Measurements from ENCODE around the gene CLIC3.

The CLIC3 gene

DNA sequence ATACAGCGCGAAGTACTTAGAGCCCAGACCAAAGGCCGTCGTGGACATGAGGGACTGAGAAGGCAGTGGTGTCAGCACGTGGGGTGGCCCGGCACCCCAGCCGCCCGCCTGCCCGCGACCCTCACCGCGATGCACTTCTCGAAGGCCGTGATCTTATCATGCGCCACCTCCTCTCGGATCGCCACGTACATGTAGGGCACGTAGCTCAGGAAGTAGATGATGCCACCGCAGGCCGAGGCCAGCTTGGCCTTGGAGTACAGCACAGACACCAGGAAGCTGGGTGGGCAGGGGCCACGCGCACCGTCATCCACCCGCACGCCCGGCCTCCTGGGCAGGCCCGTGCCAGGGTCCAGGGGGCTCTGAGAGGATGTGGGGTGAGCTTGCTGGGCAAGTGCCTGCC lies 20.7 kb upstream of the CLIC3 start:
- Histone ChIP-seq H3K4me2 (no peak overlapping the region), H3K9me3 (replicated peaks in 1 of 11) (no peaks in the 10 kb centered on the region), H3K27me3 (no peaks in the 10 kb centered on the region), H3K36me3 (peaks cover 42 to 89% (median 69%) of the 10 kb centered on the region in 11 experiments), H3K4me1 (peaks cover 0 to 14% (median 6%) of the 10 kb centered on the region in 10 experiments; a peak in 8 of 20 replicates), H3K4me3 (no peak overlapping the region), H3K27ac (no peak overlapping the region), H4K20me1 (peaks cover 0 to 71% (median 7%) of the 10 kb centered on the region in 11 experiments; a peak in 10 of 22 replicates), H3K9ac (no peak overlapping the region)
- no peak for TF ChIP-seq Cebpa-rat (IDR thresholded peaks at IDR 0.05)

- H3K36me3 ChIP-seq, result peaks cover 42 to 87% (median 69%) of the 10 kb centered on the region in 11 experiments
- H3K4me3 ChIP-seq, result no peak overlapping the region
- peaks cover 0 to 68% (median 5%) of the 10 kb centered on the region in 11 experiments; a peak in 10 of 22 replicates for H4K20me1 ChIP-seq
- H3K4me2 ChIP-seq, result no peak overlapping the region
- no peak for TF ChIP-seq Cebpa-rat (IDR thresholded peaks at IDR 0.05)
- no peak overlapping the region for H3K9ac ChIP-seq
- H3K9me3 ChIP-seq (replicated peaks in 1 of 11), result no peaks in the 10 kb centered on the region
- H3K27me3 ChIP-seq, result no peaks in the 10 kb centered on the region
- peaks cover 0 to 14% (median 6%) of the 10 kb centered on the region in 10 experiments; a peak in 8 of 20 replicates for H3K4me1 ChIP-seq
- no peak overlapping the region for H3K27ac ChIP-seq
Observed at GRCh38 chr9:137016436-137016835, 20.1 kb upstream of the CLIC3 start.

- no peak overlapping the region for H3K4me3 ChIP-seq
- no peaks in the 10 kb centered on the region for H3K27me3 ChIP-seq
- no peak overlapping the region for H3K4me2 ChIP-seq
- H3K36me3 ChIP-seq, result peaks cover 42 to 87% (median 72%) of the 10 kb centered on the region in 11 experiments
- no peak for TF ChIP-seq Cebpa-rat (IDR thresholded peaks at IDR 0.05)
- no peaks in the 10 kb centered on the region for H3K9me3 ChIP-seq (replicated peaks in 1 of 11)
- H3K9ac ChIP-seq, result no peak overlapping the region
- H4K20me1 ChIP-seq, result peaks cover 0 to 63% (median under 1%) of the 10 kb centered on the region in 11 experiments; a peak in 8 of 22 replicates
- H3K4me1 ChIP-seq, result peaks cover 0 to 14% (median 6%) of the 10 kb centered on the region in 10 experiments; a peak in 8 of 20 replicates
- H3K27ac ChIP-seq, result no peak overlapping the region
Observed at GRCh38 chr9:137015976-137016375, 19.6 kb upstream of the CLIC3 start.

GRCh38 chr9:137015540-137015930 lies 19.2 kb upstream of the CLIC3 start:
- Histone ChIP-seq H3K9ac (no peak overlapping the region), H3K4me1 (peaks cover 0 to 12% (median 6%) of the 10 kb centered on the region in 10 experiments; a peak in 8 of 20 replicates), H4K20me1 (peaks cover 0 to 59% (median 0%) of the 10 kb centered on the region in 11 experiments; a peak in 1 of 22 replicates), H3K27ac (no peak overlapping the region), H3K4me3 (no peak overlapping the region), H3K36me3 (peaks cover 42 to 84% (median 68%) of the 10 kb centered on the region in 11 experiments), H3K4me2 (no peak overlapping the region), H3K9me3 (replicated peaks in 1 of 11) (no peaks in the 10 kb centered on the region), H3K27me3 (no peaks in the 10 kb centered on the region)
- TF ChIP-seq Cebpa-rat (IDR thresholded peaks at IDR 0.05), result no peak

DNA sequence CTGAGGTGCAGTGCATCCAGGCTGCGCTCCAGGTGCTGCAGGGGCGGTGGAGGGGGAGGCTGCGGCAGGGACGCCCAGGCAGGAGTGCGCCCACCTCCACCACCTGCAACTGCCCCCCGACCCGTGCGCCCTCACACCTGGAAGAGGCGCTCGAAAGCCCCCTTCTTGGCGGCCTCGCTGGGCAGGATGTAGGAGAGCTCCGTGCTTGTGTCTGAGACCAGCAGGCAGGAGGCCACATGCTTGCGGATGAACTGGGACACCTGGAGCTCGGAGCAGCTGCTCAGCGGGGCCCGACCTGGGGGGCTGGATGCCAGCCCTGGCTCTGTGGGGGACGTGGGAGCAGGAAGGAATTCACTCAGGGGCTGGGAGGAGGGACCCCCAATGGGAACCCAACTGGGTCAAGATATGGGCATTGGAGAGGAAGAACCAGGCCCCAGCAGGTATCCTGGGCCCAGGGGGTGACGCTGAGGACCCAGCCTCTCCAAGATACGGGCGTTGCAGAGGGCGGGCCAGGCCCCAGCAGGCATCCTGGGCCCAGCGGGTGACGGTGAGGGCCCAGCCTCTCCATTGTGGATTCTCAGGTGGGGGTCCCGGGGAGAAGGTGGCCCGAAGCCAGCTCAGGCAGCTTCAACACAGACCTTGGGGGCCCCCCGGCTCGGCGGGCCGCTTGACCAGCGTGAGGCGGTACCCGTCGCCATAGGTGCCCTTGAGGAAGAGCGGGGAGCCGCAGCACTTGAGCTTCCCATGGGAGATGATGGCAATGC lies 18.6 kb upstream of the CLIC3 start:
- no peak overlapping the region for H3K9ac ChIP-seq
- H3K4me3 ChIP-seq, result no peak overlapping the region
- no peaks in the 10 kb centered on the region for H3K9me3 ChIP-seq (replicated peaks in 1 of 11)
- H4K20me1 ChIP-seq, result peaks cover 0 to 53% (median 0%) of the 10 kb centered on the region in 11 experiments; a peak in 1 of 22 replicates
- no peak overlapping the region for H3K4me2 ChIP-seq
- H3K36me3 ChIP-seq, result peaks cover 42 to 80% (median 64%) of the 10 kb centered on the region in 11 experiments
- no peak for TF ChIP-seq Cebpa-rat (IDR thresholded peaks at IDR 0.05)
- H3K27me3 ChIP-seq, result no peaks in the 10 kb centered on the region
- peaks cover 0 to 11% (median 6%) of the 10 kb centered on the region in 10 experiments; a peak in 8 of 20 replicates for H3K4me1 ChIP-seq
- H3K27ac ChIP-seq, result no peak overlapping the region

DNA sequence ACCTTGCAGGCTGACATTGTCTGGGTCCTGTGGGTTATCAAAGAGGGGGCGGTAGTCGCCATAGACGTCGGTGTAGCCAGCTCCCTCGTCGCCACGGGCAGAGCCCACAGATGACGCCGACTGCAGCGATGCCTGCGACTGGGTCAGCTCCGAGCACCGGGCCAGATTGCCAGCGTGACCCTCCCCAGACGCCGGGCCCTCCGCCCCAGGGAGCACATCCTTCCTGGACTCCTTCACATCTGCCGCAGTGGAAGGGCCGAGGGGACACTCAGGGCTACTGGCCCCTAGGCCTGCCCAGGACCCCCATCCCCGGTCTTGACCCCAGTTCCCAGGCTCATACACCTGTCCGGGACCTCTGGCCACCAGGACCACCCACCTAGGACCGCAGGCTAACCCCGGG lies 17.8 kb upstream of the CLIC3 start:
- Histone ChIP-seq H3K4me1 (peaks cover 0 to 5% (median 0%) of the 10 kb centered on the region in 10 experiments; a peak in 1 of 20 replicates), H3K9ac (no peak overlapping the region), H3K4me2 (no peak overlapping the region), H3K27me3 (no peaks in the 10 kb centered on the region), H3K36me3 (peaks cover 44 to 83% (median 65%) of the 10 kb centered on the region in 11 experiments), H3K4me3 (no peak overlapping the region), H3K9me3 (replicated peaks in 1 of 11) (no peaks in the 10 kb centered on the region), H3K27ac (no peak overlapping the region), H4K20me1 (peaks cover 0 to 47% (median 0%) of the 10 kb centered on the region in 11 experiments; a peak in 1 of 22 replicates)
- TF ChIP-seq Cebpa-rat (IDR thresholded peaks at IDR 0.05), result no peak

- TF ChIP-seq Cebpa-rat (IDR thresholded peaks at IDR 0.05), result no peak
- Histone ChIP-seq H3K9ac (no peak overlapping the region), H3K27ac (no peak overlapping the region), H3K4me2 (no peak overlapping the region), H3K27me3 (no peaks in the 10 kb centered on the region), H3K36me3 (peaks cover 44 to 77% (median 63%) of the 10 kb centered on the region in 11 experiments), H3K9me3 (replicated peaks in 1 of 11) (no peaks in the 10 kb centered on the region), H4K20me1 (peaks cover 0 to 42% (median 0%) of the 10 kb centered on the region in 11 experiments; a peak in 1 of 22 replicates), H3K4me3 (no peak overlapping the region), H3K4me1 (no peaks in the 10 kb centered on the region)
Observed at GRCh38 chr9:137013571-137013940, 17.2 kb upstream of the CLIC3 start.

DNA sequence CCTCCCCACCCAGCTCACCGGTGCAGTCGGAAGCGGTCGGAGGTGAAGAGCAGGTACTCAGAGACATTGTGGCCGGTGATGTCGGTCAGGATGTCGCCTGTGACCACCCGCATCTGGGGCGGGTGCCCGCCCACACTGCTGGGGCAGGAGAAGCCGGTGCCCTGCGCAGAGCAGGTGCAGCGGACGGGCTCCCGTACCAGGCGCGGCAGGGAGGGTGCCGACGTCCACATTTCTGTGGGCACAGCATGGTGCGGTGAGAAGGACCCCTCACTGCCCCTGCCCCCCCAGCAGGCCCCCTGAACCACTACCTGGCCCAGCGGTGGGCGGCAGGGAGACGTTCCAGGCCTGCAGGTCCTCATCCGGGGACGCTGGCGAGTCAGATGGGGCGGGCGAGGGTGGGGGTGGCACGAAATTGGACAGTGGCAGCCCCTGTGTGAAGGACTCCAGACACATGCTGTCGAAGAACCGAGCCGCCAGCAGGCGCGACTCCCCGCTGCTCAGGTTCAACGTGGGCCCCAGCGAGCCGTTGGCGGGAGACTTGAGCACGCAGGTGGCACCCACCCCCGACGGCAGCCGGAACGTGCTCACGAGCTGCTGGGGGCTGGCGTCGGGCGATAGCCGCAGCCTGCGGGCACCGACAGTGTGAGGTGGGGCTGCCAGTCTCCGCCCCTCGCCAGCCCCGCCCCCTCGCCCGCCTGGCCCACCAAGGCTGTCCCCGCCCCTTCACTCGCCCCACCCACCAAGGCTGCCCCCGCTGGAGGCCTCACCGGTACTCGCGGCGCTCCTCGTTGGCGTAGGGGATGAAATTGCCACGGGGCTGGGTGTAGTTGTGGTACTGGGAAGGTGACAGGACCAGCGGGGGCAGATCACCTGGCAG lies 16.6 kb upstream of the CLIC3 start:
- TF ChIP-seq Cebpa-rat (IDR thresholded peaks at IDR 0.05), result no peak
- Histone ChIP-seq H4K20me1 (peaks cover 0 to 46% (median 0%) of the 10 kb centered on the region in 11 experiments; a peak in 1 of 22 replicates), H3K36me3 (peaks cover 43 to 78% (median 65%) of the 10 kb centered on the region in 11 experiments), H3K4me1 (peaks cover 0 to 5% (median 3%) of the 10 kb centered on the region in 10 experiments; a peak in 11 of 20 replicates), H3K9me3 (replicated peaks in 1 of 11) (no peaks in the 10 kb centered on the region), H3K9ac (no peak overlapping the region), H3K4me2 (no peak overlapping the region), H3K27me3 (no peaks in the 10 kb centered on the region), H3K4me3 (no peak overlapping the region), H3K27ac (no peak overlapping the region)

All from BLaER1 treated with 17β-estradiol and CSF1 and Interleukin-3, amounts not matched to agents 10 nM and 100 nM (cell line).